ENCODE measurements around the gene PTCSC3. TPM values are rescaled to one million over a fixed set of nuclear protein-coding genes. Genes with fewer than 3 reads are reported as not detected.

PTCSC3 gene
- total RNA-seq, 2 donors from 2014 or later = not detected

- Histone ChIP-seq H3K36me3 (ENCODE audit: control insufficient read depth, insufficient read depth, low read length) (no peaks in the 10 kb centered on the region), H3K9ac (ENCODE audit: extremely low read depth, low read length, poor library complexity, severe bottlenecking) (no peak overlapping the region), H3K27me3 (ENCODE audit: control insufficient read depth, insufficient read depth, low read length, poor library complexity, severe bottlenecking) (peaks cover 15% of the 10 kb centered on the region), H3K4me3 (ENCODE audit: low read length) (no peak overlapping the region), H3K9me3 (ENCODE audit: control insufficient read depth, low read length) (no peaks in the 10 kb centered on the region), H3K4me1 (ENCODE audit: control insufficient read depth, insufficient read depth, low read length) (peaks cover 6% of the 10 kb centered on the region), H3K27ac (ENCODE audit: low read depth, low read length) (no peak overlapping the region)
- Mint-ChIP-seq H3K27ac (no peak overlapping the region), H3K4me3 (no peak overlapping the region), H3K4me1 (peaks cover 9% of the 10 kb centered on the region), H3K27me3 (ENCODE audit: insufficient read depth) (peaks cover 24% of the 10 kb centered on the region), H3K9me3 (peaks cover 4% of the 10 kb centered on the region), H3K36me3 (ENCODE audit: low read depth) (no peaks in the 10 kb centered on the region)
- DNase-seq = no peak
- TF ChIP-seq CTCF (conservative IDR thresholded peaks at IDR 0.05) = peak; percentile 53
- whole genome bisulfite sequencing, 2 experiments (ENCODE audit: insufficient coverage in 1 of 2, insufficient read length in 1 of 2) = 87 to 91% methylated on average over 4 of the region's 4 CpGs
Observed at GRCh38 chr14:36204461-36205073, 28.0 kb upstream of the PTCSC3 start.

- Histone ChIP-seq H3K27me3 (ENCODE audit: control insufficient read depth, insufficient read depth, low read length, poor library complexity, severe bottlenecking) (peaks cover 7% of the 10 kb centered on the region), H3K9ac (ENCODE audit: extremely low read depth, low read length, poor library complexity, severe bottlenecking) (no peak overlapping the region), H3K4me3 (ENCODE audit: low read length) (no peak overlapping the region), H3K27ac (ENCODE audit: low read depth, low read length) (no peak overlapping the region), H3K36me3 (ENCODE audit: control insufficient read depth, insufficient read depth, low read length) (no peaks in the 10 kb centered on the region), H3K4me1 (ENCODE audit: control insufficient read depth, insufficient read depth, low read length) (no peaks in the 10 kb centered on the region), H3K9me3 (ENCODE audit: control insufficient read depth, low read length) (no peaks in the 10 kb centered on the region)
- H3K4me1 Mint-ChIP-seq = no peaks in the 10 kb centered on the region
- TF ChIP-seq CTCF (conservative IDR thresholded peaks at IDR 0.05) = no peak
- H3K27ac Mint-ChIP-seq = no peak overlapping the region
- no CpG with 5 or more reads among the region's 1 CpG for WGBS, 2 experiments (ENCODE audit: insufficient coverage in 1 of 2, insufficient read length in 1 of 2)
- H3K4me3 Mint-ChIP-seq = no peak overlapping the region
- H3K9me3 Mint-ChIP-seq = peaks cover 3% of the 10 kb centered on the region
- no peaks in the 10 kb centered on the region for H3K36me3 Mint-ChIP-seq (ENCODE audit: low read depth)
- no peak for DNase-seq
- H3K27me3 Mint-ChIP-seq (ENCODE audit: insufficient read depth) = peaks cover 14% of the 10 kb centered on the region
Observed at GRCh38 chr14:36198378-36198777, 21.9 kb upstream of the PTCSC3 start.

GRCh38 chr14:36194663-36195062 lies 18.1 kb upstream of the PTCSC3 start:
- no peak for TF ChIP-seq CTCF (conservative IDR thresholded peaks at IDR 0.05)
- no peaks in the 10 kb centered on the region for H3K36me3 Mint-ChIP-seq (ENCODE audit: low read depth)

More at GRCh38 chr14:36194663-36195062, 18.1 kb upstream of the PTCSC3 start:
- H3K27me3 Mint-ChIP-seq (ENCODE audit: insufficient read depth) = peaks cover 5% of the 10 kb centered on the region
- Histone ChIP-seq H3K27ac (ENCODE audit: low read depth, low read length) (no peak overlapping the region), H3K4me1 (ENCODE audit: control insufficient read depth, insufficient read depth, low read length) (no peaks in the 10 kb centered on the region), H3K9ac (ENCODE audit: extremely low read depth, low read length, poor library complexity, severe bottlenecking) (no peak overlapping the region), H3K27me3 (ENCODE audit: control insufficient read depth, insufficient read depth, low read length, poor library complexity, severe bottlenecking) (peaks cover 2% of the 10 kb centered on the region), H3K36me3 (ENCODE audit: control insufficient read depth, insufficient read depth, low read length) (no peaks in the 10 kb centered on the region), H3K4me3 (ENCODE audit: low read length) (no peak overlapping the region), H3K9me3 (ENCODE audit: control insufficient read depth, low read length) (no peaks in the 10 kb centered on the region)
- peaks cover 5% of the 10 kb centered on the region for H3K4me1 Mint-ChIP-seq
- H3K9me3 Mint-ChIP-seq = no peaks in the 10 kb centered on the region
- H3K4me3 Mint-ChIP-seq = no peak overlapping the region
- WGBS, 2 experiments (ENCODE audit: insufficient coverage in 1 of 2, insufficient read length in 1 of 2) = 94 to 100% methylated on average over 3 to 4 of the region's 4 CpGs
- no peak overlapping the region for H3K27ac Mint-ChIP-seq
- no peak for DNase-seq

Data from endodermal cell (in vitro differentiated cells).